ENCODE results near the gene BAG1.

The BAG1 gene

GRCh38 chr9:33264003-33264472, 470 bp downstream of the BAG1 start:
- Histone ChIP-seq H3K36me3 (ENCODE audit: insufficient read depth, low read length) (peaks cover 14% of the 10 kb centered on the region), H3K9ac (ENCODE audit: low read depth, low read length) (peak overlapping the region; percentile 97), H3K9me3 (ENCODE audit: control insufficient read depth, insufficient read depth, low read length) (no peaks in the 10 kb centered on the region), H3K4me1 (ENCODE audit: insufficient read depth, low read length) (no peaks in the 10 kb centered on the region)

GRCh38 chr9:33263131-33264002, 1.1 kb downstream of the BAG1 start:
- H3K9me3 ChIP-seq (ENCODE audit: control insufficient read depth, insufficient read depth, low read length), result no peaks in the 10 kb centered on the region
- H3K4me1 ChIP-seq (ENCODE audit: insufficient read depth, low read length), result no peaks in the 10 kb centered on the region
- H3K9ac ChIP-seq (ENCODE audit: low read depth, low read length), result peak overlapping the region; percentile 97
- H3K36me3 ChIP-seq (ENCODE audit: insufficient read depth, low read length), result peaks cover 14% of the 10 kb centered on the region

- H3K9me3 ChIP-seq (ENCODE audit: control insufficient read depth, insufficient read depth, low read length), result no peaks in the 10 kb centered on the region
- peaks cover 18% of the 10 kb centered on the region for H3K36me3 ChIP-seq (ENCODE audit: insufficient read depth, low read length)
- H3K4me1 ChIP-seq (ENCODE audit: insufficient read depth, low read length), result no peaks in the 10 kb centered on the region
- H3K9ac ChIP-seq (ENCODE audit: low read depth, low read length), result no peak overlapping the region
These were observed 4.1 kb downstream of the BAG1 start for GRCh38 chr9:33260372-33260771.

- H3K36me3 ChIP-seq (ENCODE audit: insufficient read depth, low read length), result peaks cover 27% of the 10 kb centered on the region
- no peaks in the 10 kb centered on the region for H3K9me3 ChIP-seq (ENCODE audit: control insufficient read depth, insufficient read depth, low read length)
- no peaks in the 10 kb centered on the region for H3K4me1 ChIP-seq (ENCODE audit: insufficient read depth, low read length)
- no peak overlapping the region for H3K9ac ChIP-seq (ENCODE audit: low read depth, low read length)
These were observed 7.2 kb downstream of the BAG1 start for GRCh38 chr9:33257276-33257675.

GRCh38 chr9:33256236-33256635, 8.3 kb downstream of the BAG1 start:
- Histone ChIP-seq H3K9ac (ENCODE audit: low read depth, low read length) (no peak overlapping the region), H3K9me3 (ENCODE audit: control insufficient read depth, insufficient read depth, low read length) (no peaks in the 10 kb centered on the region), H3K36me3 (ENCODE audit: insufficient read depth, low read length) (peaks cover 25% of the 10 kb centered on the region), H3K4me1 (ENCODE audit: insufficient read depth, low read length) (no peaks in the 10 kb centered on the region)

- Histone ChIP-seq H3K9me3 (ENCODE audit: control insufficient read depth, insufficient read depth, low read length) (no peaks in the 10 kb centered on the region), H3K9ac (ENCODE audit: low read depth, low read length) (no peak overlapping the region), H3K4me1 (ENCODE audit: insufficient read depth, low read length) (no peaks in the 10 kb centered on the region), H3K36me3 (ENCODE audit: insufficient read depth, low read length) (peaks cover 25% of the 10 kb centered on the region)
These were observed 9.0 kb downstream of the BAG1 start for GRCh38 chr9:33255471-33255870.

GRCh38 chr9:33255014-33255413, 9.5 kb downstream of the BAG1 start:
- H3K36me3 ChIP-seq (ENCODE audit: insufficient read depth, low read length), result peaks cover 25% of the 10 kb centered on the region

GRCh38 chr9:33254211-33254610, 10.3 kb downstream of the BAG1 start:
- Histone ChIP-seq H3K9me3 (ENCODE audit: control insufficient read depth, insufficient read depth, low read length) (no peaks in the 10 kb centered on the region), H3K36me3 (ENCODE audit: insufficient read depth, low read length) (peaks cover 17% of the 10 kb centered on the region)

More at GRCh38 chr9:33255014-33255413, 9.5 kb downstream of the BAG1 start:
- Histone ChIP-seq H3K9me3 (ENCODE audit: control insufficient read depth, insufficient read depth, low read length) (no peaks in the 10 kb centered on the region), H3K9ac (ENCODE audit: low read depth, low read length) (no peak overlapping the region), H3K4me1 (ENCODE audit: insufficient read depth, low read length) (no peaks in the 10 kb centered on the region)

GRCh38 chr9:33250458-33250995, 14.0 kb downstream of the BAG1 start:
- H3K9ac ChIP-seq (ENCODE audit: low read depth, low read length), result no peak overlapping the region
- H3K36me3 ChIP-seq (ENCODE audit: insufficient read depth, low read length), result peaks cover 9% of the 10 kb centered on the region
- no peaks in the 10 kb centered on the region for H3K9me3 ChIP-seq (ENCODE audit: control insufficient read depth, insufficient read depth, low read length)
- H3K4me1 ChIP-seq (ENCODE audit: insufficient read depth, low read length), result no peaks in the 10 kb centered on the region

More at GRCh38 chr9:33254211-33254610, 10.3 kb downstream of the BAG1 start:
- Histone ChIP-seq H3K4me1 (ENCODE audit: insufficient read depth, low read length) (no peaks in the 10 kb centered on the region), H3K9ac (ENCODE audit: low read depth, low read length) (no peak overlapping the region)

GRCh38 chr9:33249983-33250382, 14.5 kb downstream of the BAG1 start:
- H3K9ac ChIP-seq (ENCODE audit: low read depth, low read length), result no peak overlapping the region
- H3K9me3 ChIP-seq (ENCODE audit: control insufficient read depth, insufficient read depth, low read length), result no peaks in the 10 kb centered on the region
- H3K36me3 ChIP-seq (ENCODE audit: insufficient read depth, low read length), result peaks cover 9% of the 10 kb centered on the region
- no peaks in the 10 kb centered on the region for H3K4me1 ChIP-seq (ENCODE audit: insufficient read depth, low read length)

- Histone ChIP-seq H3K9me3 (ENCODE audit: control insufficient read depth, insufficient read depth, low read length) (no peaks in the 10 kb centered on the region), H3K36me3 (ENCODE audit: insufficient read depth, low read length) (peaks cover 6% of the 10 kb centered on the region), H3K4me1 (ENCODE audit: insufficient read depth, low read length) (no peaks in the 10 kb centered on the region), H3K9ac (ENCODE audit: low read depth, low read length) (no peak overlapping the region)
These were observed 15.3 kb downstream of the BAG1 start for GRCh38 chr9:33249087-33249658.

GRCh38 chr9:33248606-33249005, 15.9 kb downstream of the BAG1 start:
- Histone ChIP-seq H3K36me3 (ENCODE audit: insufficient read depth, low read length) (peaks cover 6% of the 10 kb centered on the region), H3K9ac (ENCODE audit: low read depth, low read length) (no peak overlapping the region), H3K4me1 (ENCODE audit: insufficient read depth, low read length) (no peaks in the 10 kb centered on the region), H3K9me3 (ENCODE audit: control insufficient read depth, insufficient read depth, low read length) (no peaks in the 10 kb centered on the region)

GRCh38 chr9:33246269-33246860, 18.1 kb downstream of the BAG1 start:
- Histone ChIP-seq H3K36me3 (ENCODE audit: insufficient read depth, low read length) (no peaks in the 10 kb centered on the region), H3K9ac (ENCODE audit: low read depth, low read length) (no peak overlapping the region), H3K4me1 (ENCODE audit: insufficient read depth, low read length) (no peaks in the 10 kb centered on the region), H3K9me3 (ENCODE audit: control insufficient read depth, insufficient read depth, low read length) (no peaks in the 10 kb centered on the region)

GRCh38 chr9:33245341-33245740, 19.2 kb downstream of the BAG1 start:
- Histone ChIP-seq H3K4me1 (ENCODE audit: insufficient read depth, low read length) (no peaks in the 10 kb centered on the region), H3K36me3 (ENCODE audit: insufficient read depth, low read length) (no peaks in the 10 kb centered on the region), H3K9ac (ENCODE audit: low read depth, low read length) (no peak overlapping the region), H3K9me3 (ENCODE audit: control insufficient read depth, insufficient read depth, low read length) (no peaks in the 10 kb centered on the region)

Data from ES-I3 (cell line).